Fibroblast of skin of left quadriceps (primary cell): ENCODE measurements around the gene C20orf204.

Experiments
- DNase-seq, 2 experiments: peaks; one replicate each; pipeline ENCODE4 v3.0.0-alpha.2; 2013; ENCODE audit warnings: low read depth in 2 of 2

Gene C20orf204

DNA sequence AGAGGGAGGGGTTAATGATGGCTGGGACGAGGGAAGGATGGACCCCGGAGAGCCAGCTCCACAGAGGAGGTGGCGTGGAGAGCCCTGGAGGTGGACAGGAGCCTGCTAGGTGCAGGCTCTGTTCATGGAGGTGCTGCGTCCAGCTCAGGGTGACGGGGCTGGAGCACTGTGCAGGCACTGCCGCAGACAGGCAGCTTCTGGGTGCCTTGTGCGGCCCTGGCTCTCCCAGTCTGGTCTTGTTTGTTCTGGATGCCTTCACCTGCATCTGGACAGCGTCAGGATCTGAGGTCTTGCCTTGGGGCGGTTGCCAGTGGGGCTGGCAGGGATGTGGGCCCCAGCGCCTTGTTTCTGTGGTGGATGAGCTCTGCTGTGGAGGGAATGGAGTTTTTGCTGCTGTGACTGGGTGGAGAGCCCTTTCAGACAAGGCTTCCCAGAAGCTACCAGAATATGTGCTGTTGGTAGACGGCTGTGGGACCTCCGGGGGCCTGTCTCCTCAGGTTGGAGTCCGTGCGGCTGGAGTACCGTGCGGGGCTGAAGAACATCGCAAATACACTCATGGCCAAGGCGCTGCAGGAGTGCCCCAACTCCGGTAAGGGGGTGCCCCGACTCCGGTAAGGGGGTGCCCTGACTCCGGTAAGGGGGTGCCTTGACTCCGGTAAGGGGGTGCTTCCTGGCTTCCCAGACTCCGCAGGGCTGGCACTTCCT is 7.8 kb upstream of the C20orf204 start:
- DNase-seq = no peak

DNA sequence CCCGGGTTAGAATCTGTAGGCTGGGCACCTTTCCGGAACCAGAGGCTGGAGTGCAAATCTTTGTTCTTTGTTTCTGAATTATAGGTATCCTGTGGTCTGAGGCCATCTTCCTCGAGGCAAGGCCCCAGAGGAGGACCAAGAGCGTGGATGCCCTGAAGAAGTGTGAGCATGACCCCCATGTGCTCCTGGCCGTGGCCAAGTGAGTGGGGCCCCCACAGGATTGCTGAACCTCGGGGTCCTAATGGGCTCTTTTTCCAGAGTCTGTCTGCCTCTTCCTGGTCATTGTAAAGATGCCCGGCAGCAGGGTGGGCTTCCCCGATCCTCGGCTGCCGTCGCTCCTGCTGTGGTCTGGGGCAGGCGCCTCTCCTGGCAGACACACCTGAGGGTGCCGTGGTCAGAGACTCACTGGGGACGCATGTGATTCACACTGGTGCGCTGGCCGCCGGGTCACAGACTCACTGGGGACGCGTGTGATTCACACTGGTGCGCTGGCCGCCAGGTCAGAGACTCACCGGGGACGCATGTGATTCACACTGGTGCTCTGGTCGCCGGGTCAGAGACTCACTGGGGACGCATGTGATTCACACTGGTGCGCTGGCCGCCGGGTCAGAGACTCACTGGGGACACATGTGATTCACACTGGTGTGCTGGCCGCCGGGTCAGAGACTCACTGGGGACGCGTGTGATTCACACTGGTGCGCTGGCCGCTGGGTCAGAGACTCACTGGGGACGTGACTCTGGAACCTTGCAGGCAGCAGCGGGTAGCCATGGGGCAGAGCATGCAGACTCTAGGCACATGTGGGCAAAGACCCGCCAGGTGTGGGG is 6.5 kb upstream of the C20orf204 start:
- no peak for DNase-seq

DNA sequence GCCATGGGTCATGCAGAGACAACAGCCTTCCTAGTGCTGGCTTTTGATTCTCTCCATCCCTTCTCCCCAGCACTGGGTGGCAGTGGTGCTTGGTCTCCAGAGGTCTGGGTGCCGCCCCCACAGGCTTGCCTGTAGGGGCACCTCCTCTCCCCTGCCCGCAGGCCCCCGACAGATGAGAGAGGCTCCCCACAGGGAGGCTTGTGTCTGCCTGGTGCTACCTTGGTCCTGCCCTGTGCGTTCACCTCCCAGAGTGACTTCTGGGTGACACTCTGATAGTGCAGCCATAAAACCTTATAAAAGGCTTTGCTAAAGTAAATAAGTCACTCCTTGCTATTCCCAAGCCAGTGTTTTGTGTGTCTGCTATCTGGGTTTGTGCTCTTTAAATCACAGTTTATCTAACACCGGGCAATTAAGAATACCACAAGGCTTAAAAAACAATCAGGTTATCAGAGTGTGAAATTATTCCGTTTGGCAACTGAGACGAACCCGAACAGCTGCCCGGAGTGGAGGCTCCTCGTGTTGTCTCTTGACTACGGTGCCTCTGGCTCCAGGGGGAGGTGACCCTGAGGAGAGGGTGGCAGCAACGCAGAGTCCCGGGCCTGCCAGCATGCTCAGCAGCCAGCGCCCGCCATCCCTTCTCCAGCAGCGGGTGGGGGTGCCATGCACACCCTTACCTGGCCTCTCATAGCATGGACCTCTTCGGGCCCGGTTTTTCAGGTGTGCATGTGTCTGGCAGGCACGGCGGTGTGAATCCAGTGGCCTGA is 5.4 kb upstream of the C20orf204 start:
- DNase-seq = no peak

DNA sequence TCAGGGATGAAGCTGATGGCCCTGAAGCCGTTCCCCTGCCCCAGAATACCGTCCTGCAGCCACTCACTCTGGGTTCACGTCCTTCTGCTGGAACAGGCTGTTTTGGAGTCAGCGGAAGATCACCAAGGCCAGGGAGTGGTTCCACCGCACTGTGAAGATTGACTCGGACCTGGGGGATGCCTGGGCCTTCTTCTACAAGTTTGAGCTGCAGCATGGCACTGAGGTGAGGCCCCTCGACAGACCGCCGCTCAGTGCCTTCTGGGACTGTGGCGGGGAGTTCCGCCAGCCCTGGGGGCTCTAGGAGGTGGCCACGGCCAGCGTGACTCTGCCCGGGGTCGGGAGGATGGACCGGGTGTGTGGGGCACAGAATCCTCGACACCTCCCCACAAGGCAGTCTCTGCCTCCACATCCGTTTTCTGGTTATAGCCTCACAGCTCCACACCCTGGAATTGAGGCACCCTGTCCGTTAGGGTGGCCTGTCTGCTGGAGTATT is 4.1 kb upstream of the C20orf204 start:
- no peak for DNase-seq

DNA sequence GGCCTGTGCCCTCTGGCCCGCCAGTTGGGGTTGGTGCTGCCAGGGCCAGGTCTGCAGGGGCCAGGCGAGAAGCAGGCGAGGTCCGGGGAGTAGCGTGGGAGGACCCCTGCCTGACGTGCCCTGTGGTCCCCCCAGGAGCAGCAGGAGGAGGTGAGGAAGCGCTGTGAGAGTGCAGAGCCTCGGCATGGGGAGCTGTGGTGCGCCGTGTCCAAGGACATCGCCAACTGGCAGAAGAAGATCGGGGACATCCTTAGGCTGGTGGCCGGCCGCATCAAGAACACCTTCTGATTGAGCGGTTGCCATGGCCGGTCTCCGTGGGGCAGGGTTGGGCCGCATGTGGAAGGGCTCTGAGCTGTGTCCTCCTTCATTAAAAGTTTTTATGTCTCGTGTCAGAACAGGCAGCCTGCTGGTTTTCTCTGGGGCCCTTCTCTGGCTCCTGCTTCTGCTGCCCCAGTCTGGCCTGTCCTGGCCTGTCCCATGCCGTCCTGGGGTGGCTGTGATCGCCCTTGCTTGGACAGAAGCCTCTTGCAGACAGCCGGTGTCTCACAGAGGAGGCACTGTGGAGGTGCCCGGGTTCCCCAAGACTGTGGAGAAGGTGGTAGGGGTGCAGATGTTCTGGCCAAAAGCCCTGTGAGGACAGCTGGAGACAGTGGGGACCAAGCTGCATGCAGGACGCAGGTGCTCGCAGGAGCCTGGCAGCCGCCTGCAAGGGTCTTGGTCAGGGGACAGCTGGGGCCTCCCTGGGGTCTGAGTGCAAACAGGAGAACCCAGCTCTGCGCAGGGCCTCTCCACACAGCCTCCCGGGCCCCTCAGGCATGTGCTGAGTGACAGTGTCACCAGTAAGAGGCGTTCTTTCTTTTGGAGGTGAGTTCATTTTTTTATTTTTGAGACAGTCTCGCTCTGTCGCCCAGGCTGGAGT is 3.0 kb upstream of the C20orf204 start:
- DNase-seq = no peak

DNA sequence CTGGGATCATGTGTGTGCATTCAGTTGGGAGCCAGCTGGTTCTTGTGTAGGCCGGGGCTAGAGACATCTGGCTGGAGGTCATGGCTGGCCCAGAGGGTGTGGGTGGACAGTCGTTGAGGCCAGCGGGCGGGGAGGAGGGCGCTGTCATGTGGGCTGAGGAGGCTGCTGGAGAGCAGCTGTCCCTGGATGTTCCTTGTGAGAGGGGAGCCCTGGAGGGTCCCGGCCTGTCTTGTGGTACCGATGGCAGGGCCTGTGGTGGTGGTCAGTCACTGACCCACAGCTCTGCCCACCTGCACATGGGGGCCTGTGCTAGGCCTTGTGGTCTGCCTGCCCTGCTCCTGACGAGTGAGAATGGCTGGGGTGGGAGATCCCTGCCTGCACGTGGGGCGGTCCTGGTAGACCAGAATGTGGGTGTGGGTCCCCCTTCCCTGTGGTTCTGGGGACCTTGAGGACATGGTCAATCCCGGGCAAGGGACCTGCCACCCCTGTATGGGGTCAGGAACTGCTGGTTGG is 1.9 kb upstream of the C20orf204 start:
- DNase-seq = no peak

DNA sequence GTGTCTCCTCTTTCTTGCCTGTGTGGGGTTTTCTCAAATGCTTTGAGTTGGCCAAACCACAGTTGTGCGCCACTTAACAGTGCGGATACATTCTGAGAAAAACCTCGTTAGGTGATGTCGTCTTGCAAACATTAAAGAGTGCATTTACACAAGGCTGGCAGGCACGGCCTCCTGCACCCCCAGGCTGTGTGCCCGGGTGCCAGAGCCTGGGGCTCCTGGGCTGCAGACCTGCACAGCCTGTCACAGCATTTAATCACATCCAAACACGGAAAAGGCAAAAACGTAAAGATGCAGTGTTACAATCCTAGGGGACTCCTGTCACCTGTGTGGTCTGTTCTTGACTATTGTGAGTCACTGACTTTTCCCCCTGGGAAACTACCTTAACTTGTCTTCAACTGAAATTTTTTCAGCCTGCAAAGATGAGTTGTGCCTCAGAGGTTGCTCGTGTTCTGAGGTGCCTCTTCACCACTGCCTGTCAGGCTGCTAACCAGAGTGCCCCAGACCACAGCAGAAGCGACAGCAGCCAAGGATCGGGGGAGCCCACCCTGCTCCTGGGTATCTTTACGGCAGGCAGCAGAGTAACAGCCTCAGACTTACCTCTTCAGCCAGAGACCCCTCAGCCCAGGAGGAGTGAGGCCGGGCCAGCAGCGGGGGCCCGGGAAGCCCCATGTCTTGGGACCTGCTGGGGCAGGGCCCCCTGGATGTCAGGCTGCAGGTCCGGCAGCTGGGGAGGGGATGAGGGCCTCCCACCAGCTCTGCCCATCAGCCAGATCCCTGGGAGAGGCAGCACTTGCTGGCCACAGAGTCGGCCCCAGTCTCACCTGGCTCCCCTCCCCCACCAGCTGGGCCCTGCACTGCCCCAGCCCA is 683 bp upstream of the C20orf204 start:
- no peak for DNase-seq

DNA sequence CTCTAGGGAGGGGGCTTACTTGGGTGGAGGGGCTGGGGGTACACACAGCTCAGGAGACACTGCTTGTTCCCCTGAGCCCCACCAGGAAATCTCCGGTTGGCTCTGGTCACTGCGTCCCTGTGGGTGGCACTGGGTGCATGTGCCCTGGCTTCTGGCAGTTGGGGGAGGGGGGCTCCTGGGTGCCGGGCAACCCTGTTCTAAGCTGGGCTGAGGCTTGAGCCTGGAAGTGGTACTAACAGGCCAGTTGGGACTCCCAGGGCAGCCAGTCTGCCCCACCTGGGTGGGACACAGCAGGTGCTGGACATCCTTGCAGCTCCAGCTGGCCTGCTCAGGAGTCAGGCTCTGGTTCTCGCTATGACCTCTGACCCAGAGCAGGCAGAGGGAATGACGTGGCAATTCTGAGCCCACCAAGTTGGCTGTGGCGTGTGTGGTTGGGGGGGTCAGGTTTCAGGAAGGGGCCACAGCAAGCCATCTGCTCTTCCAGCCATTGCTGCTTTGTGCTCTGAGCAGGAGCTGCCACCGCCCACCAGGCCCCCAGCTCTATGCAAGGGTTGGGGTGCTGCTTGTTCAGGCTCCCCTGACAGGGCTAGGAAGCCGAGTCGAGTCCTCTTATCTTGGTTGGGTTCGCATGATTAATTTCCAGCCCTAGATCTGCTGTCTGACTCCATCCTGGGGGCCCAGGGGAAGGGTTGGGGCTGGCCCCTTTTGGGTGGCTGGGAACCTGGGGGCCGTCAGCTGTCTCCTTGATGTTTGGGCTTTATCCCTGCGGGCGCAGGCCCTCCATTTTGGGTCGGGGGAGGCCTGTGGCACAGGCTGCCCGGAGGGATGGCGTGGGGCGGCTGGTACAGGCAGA is 590 bp downstream of the C20orf204 start:
- DNase-seq = no peak

DNA sequence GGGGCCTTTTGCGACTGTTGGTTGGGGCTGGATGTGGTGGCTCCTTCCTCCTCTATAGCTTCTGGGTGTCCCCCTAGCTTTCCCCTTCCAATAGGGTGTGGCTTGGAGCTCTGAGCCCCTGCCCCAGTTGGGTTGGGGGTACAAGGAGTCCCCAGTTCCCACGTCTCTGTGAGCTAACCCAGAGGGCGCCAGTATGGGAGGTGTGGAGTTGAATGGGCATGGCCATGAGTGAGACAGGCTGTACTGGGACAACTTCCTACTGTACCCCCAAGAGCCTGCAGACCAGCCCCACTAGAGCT is 1.2 kb downstream of the C20orf204 start:
- no peak for DNase-seq

DNA sequence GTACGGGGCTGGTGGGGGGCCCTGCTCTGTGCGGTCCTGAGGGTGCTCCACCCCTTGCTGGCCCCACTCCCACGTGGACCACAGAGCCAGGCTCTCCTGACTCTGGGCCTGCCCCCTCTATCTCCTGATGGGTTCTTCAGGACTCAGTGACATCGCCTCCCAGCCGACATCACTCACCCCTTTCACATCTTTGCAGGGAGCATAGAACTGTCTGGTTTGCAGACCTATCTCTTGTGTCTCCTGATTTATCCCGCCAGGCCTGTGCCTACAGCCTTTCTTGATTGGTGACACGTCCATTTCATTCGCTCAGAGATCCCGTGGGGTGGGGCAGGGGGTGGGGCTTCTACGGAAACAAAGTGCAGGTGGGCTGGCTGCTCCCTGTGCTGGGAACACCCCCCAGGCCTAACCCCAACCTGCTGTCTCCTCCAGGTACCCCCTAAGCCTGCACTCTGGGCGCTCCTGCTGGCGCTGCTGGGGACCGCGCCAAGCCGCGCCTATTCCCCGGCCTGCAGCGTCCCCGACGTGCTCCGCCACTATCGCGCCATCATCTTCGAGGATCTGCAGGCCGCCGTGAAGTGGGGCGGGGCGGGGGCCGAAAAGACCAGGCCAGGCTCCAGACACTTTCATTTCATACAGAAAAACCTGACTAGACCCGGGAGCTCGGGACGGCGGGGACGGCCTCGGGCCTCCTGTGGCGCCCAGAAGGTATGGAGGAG is 1.7 kb downstream of the C20orf204 start:
- no peak for DNase-seq

DNA sequence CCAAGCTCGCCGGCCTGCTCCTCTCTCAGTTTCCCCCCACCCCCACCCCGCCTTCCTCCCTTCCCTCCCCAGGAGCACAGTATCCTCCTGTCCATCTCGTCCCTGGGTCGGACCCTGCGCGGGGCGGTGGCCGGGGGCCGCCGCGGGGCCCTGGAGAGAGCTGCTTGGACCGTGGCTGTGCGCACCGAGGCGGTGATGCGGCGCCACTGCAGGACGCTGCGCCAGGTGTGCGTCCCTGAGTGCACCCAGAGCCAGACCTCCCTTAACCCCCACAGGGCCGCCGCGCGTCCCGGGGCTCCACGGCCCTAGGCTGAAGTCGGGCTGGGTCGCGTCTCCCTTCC is 2.2 kb downstream of the C20orf204 start:
- DNase-seq = no peak

DNA sequence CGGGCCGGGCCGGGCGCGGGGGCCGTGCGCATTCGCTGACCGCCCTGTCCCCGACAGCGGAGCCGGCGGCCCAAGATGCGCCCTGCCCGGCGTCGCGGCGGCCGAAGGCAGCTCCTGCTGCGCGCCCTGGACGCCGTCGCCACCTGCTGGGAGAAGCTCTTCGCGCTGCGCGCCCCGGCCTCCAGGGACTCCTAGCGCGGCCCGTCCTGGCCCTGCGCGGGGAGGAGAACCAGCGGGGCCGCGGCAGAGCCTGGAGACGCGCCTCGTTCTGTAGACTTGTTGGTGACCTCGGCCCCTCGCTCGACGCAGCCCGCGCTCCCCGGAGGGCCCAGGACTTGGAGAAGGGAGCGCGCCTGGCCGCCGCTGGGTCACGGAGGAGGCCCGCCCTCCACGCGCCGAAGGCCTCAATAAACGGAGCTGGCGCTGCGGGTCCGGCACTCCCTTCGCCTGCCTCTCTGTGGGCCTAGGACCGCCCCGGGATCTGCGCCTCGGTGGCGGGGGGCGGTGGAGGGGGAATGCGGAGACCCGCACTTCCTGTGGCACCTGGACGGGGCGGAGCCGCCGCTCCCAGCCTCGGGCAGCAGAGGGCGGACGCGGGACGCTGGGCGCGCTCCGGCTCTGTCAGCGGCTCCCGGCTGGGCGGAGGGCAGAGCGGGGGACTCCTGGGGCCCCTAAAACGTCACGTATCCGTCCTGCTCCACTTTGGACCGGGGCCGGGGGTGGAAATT is 2.7 kb downstream of the C20orf204 start:
- no peak for DNase-seq

DNA sequence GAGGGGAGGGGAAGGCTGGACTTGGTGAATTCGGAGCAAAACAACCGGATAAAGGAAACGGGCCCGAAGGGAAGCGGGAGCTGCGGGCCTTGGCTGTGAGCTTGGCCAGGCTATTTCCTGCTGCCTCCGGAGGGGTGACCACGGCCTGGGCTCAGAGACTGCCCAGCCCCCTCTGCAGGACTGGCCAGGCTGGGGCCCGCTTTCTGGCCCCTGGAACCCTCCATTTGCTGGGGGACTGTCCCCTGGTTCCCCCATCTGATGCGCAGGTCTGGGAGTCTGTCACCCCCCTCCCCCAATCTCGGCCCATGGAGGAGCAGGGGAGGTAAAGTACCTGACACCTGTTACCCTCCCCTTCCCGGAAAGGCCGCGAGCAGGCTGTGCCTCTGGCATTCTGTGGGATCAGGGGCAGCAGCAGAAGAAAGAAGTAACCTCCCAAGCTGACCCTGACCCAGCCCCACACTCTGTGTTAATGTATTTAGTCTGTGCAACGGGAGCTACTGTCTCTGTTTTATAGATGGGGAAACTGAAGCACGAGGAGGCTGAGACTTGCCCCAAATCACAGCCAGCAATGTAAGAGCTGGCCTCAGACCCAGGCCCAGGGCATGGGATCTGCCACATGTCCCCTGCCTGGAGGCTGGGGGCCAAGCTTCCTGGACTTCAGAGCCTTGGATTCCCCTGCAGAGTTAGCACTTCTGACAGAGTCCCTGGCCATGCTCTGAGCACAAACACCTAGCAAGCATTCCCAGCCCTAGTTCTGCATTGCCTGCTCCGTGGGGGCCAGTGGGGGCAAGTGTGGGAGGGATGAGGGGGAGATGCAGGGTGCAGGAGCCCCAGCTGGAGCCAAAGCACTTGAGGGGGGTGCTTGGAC is 3.5 kb downstream of the C20orf204 start:
- no peak for DNase-seq

DNA sequence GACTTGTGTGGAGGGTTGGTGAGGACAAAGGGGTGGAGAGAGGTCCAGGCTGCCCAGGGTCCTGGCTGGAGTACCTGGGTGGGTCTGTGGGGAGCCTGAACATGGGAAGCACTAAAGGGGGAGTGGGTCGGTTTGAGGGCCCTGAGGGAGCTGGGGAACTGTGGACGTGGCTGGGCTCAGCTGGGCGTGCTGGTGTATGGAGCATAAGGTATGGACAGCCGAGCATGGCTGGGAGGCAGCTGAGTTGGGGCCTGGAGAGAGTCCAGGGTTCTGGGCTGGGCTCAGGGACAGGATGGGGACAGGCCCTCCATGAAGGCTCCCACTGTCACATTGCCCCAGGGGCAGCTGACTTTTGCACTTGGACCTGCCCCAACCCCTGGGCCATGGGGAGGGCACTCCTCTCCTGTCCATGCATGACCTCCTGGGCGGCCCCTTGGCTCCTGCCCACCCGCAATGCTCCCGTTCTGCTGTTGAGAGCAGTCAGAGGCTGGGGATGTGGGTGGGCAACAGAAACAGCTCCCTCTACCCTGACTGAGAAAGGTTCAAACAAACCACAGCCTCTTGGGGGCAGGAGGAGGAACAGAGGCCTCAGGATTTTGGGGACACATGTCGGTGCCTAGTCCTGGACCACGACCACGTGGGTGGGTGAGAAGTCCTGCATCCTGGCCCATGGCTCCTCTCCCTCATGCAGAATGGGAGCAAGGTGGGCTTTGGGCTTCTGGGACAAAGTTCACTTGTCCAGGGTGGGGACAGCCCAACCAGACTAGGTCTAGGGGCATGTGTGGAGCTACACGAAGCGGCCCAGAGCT is 4.5 kb downstream of the C20orf204 start:
- DNase-seq = no peak

DNA sequence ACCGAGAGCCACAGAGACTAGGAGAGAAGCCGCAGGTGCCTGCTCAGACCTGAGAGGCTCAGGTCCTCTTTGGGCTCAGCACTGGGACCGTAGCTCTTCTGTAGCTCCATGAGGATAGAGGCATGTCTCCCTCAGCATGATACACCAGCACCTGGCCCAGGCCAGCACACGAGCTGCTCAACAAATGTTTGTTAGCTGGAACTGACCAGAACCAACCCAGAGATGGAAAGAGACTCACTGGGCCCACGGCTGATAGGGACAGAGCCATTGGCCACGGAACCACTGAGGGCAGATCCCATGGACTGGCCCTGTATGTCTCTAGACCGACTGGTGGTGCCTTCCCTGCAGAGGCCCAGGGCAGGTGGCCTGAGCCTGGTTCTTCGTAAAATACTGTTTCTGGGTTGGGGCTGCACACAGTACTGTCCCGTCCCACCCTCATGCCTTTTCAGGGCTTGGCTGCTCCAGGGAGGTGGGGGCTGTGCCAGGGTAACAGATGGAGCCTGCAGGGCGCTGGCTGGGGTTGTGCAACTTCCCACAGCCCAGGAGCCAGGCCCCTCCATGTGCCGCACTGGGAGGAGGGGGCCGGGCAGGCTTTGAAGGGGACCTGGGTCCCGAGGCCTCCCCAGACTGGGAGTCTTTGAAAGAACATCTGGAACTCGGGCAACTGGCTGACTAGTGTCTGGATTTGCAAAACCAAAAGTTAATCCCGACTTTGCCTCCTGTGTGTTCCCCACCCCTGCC is 5.2 kb downstream of the C20orf204 start:
- DNase-seq = no peak

DNA sequence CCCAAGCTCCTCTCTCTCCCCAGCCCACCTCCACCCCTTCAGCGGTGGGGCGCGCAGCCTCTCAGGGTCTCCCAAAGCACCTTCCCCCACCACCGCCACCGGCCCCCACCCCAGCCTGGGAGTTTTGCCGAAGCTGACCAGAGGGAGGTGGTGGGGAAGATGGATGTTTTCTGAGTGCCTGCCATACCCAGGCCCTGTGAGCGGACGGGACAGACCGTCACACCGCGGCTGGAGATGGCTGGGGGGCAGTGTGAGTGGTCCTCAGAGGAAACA is 5.7 kb downstream of the C20orf204 start:
- DNase-seq = no peak
